Thymus (tissue), 11 donors: ENCODE results near the gene ABCB8. TPM values are rescaled to one million over a fixed set of nuclear protein-coding genes. Genes with fewer than 3 reads are reported as not detected.

Experiments used
- DNase-seq, 9 donors: peaks; one replicate each; pipeline ENCODE4 v3.0.0-alpha.2; 2013; ENCODE audit warnings: low spot score in 9 of 9, low read depth in 6 of 9, missing footprints in 1 of 9
- H3K27ac ChIP-seq, 2 donors: one replicate each; pipeline ENCODE4 v1.5.1; 2013; ENCODE audit warnings: control low read depth in 1 of 2, low read depth in 1 of 2, low read length in 1 of 2, mild to moderate bottlenecking in 1 of 2, moderate library complexity in 1 of 2
- H3K27me3 ChIP-seq, 2 donors: one replicate each; pipeline ENCODE4 v1.5.1; 2013; ENCODE audit warnings: low read length in 1 of 2; ENCODE audit not compliant: control insufficient read depth in 2 of 2, insufficient read depth in 1 of 2
- H3K36me3 ChIP-seq, 2 donors: one replicate each; pipeline ENCODE4 v1.5.1; 2013; ENCODE audit warnings: low read length in 1 of 2, mild to moderate bottlenecking in 1 of 2, moderate library complexity in 1 of 2; ENCODE audit not compliant: control insufficient read depth in 2 of 2, insufficient read depth in 2 of 2
- H3K4me1 ChIP-seq, 2 donors: one replicate each; pipeline ENCODE4 v1.5.1; 2013; ENCODE audit warnings: low read length in 2 of 2; ENCODE audit not compliant: control insufficient read depth in 2 of 2, insufficient read depth in 2 of 2
- H3K4me3 ChIP-seq, 2 donors: one replicate each; pipeline ENCODE4 v1.5.1; 2013; ENCODE audit warnings: low read length in 2 of 2, control low read depth in 1 of 2, mild to moderate bottlenecking in 1 of 2
- H3K9me3 ChIP-seq, 2 donors: one replicate each; pipeline ENCODE4 v1.5.1; 2013; ENCODE audit warnings: low read length in 1 of 2, mild to moderate bottlenecking in 1 of 2; ENCODE audit not compliant: control insufficient read depth in 2 of 2, insufficient read depth in 1 of 2
- WGBS: extraction: QIAGEN DNeasy Blood & Tissue Kit; methylation state at CpG from one replicate; pipeline ENCODE4 v1.1.7; 2013; 5-methylcytosine and 5-hydroxymethylcytosine counted together
- polyA plus RNA-seq: library from polyadenylated mRNA; stranded (reverse); fragments of 200-250 nt; gene quantifications from one replicate; pipeline ENCODE4 v1.2.3, GENCODE V29; 2013
- total RNA-seq: library from RNA; stranded (reverse); fragments of 120-200 nt; gene quantifications from one replicate; pipeline ENCODE4 v1.2.4, GENCODE V29; 2013
- donor health status: healthy.

The ABCB8 gene
- total and polyA plus RNA-seq, 2 donors, result 10.5 to 33.8 TPM

DNA sequence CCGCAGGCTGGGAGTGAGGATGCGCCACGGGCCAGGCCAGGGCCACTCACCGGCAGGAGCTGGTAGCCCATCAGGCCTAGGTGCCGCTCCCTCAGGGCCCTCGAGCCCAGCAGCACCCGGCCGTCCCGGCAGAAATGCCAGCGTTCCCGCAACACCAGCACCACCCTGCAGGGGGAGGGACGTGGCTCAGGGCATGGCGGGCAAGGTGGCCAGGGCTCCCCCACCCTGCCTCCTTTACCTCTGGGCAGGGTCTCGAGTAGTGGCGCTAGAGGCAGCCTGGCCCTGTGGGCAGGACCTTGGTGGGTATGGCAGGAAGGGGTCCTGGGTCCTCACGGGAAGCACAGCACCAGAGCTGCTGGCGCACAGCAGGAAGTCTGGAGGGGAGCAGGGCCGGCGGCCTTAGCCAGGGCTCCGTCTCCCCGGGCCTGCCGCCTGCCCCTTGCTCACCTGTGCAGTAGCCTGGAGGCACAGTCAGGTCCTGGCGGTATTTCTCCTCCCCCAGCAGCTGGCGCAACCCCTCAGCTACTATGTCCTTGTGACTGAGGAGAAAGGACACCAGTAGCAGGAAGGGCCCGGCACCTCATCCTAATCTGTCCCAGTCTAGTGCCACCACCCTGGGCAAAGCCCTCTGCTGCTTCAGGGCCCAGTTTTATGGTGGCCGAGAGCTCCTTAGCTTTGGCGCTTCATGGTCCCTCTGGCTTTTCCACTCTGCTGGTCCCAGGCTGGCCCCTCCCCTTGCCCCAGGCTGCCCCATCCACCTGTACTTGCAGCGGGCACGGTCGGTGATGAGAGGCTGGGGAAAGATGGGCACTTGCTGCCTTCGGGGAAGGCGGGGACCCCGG, 48.8 kb downstream of the ABCB8 start:
- DNase-seq, result no peak
- peaks cover 49 to 60% of the 10 kb centered on the region in 2 donors for H3K36me3 ChIP-seq
- H3K9me3 ChIP-seq, result no peaks in the 10 kb centered on the region
- peaks cover 22 to 30% of the 10 kb centered on the region in 2 donors for H3K4me1 ChIP-seq
- no peaks in the 10 kb centered on the region for H3K27me3 ChIP-seq
- H3K27ac ChIP-seq, result no peak overlapping the region
- no peak overlapping the region for H3K4me3 ChIP-seq
- 97% methylated on average over 33 of the region's 33 CpGs for WGBS

DNA sequence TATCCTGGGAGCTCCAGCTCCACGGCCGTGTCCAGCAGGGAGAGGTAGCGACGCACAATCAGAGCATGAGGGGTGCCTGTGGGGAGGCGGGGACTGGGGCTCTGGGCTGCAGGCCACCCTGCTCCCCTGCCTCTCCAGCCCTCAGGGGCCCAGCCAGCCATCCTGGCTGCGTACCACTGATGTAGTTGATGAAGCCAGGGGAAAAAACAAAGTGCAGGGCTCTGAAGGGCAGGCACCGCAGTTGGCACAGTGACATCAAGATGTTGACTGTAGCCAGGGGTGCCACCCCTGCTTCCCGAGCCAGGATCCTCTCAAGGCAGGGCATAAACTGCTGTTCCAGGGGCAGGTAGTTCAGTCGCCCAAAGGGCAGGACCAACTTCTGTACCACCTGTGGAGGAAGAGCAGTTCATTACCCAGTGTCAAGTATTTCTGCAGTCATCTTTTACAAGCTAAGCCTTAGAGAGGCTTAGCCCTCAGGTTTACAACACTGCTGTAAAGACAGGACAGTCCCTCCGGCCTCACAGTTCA, 49.5 kb downstream of the ABCB8 start:
- no peak for DNase-seq
- no peaks in the 10 kb centered on the region for H3K9me3 ChIP-seq
- WGBS, result 90% methylated on average over 10 of the region's 10 CpGs
- H3K27me3 ChIP-seq, result no peaks in the 10 kb centered on the region
- H3K4me3 ChIP-seq, result no peak overlapping the region
- no peak overlapping the region for H3K27ac ChIP-seq
- H3K4me1 ChIP-seq, result peaks cover 29 to 36% of the 10 kb centered on the region in 2 donors
- peaks cover 44 to 54% of the 10 kb centered on the region in 2 donors for H3K36me3 ChIP-seq

DNA sequence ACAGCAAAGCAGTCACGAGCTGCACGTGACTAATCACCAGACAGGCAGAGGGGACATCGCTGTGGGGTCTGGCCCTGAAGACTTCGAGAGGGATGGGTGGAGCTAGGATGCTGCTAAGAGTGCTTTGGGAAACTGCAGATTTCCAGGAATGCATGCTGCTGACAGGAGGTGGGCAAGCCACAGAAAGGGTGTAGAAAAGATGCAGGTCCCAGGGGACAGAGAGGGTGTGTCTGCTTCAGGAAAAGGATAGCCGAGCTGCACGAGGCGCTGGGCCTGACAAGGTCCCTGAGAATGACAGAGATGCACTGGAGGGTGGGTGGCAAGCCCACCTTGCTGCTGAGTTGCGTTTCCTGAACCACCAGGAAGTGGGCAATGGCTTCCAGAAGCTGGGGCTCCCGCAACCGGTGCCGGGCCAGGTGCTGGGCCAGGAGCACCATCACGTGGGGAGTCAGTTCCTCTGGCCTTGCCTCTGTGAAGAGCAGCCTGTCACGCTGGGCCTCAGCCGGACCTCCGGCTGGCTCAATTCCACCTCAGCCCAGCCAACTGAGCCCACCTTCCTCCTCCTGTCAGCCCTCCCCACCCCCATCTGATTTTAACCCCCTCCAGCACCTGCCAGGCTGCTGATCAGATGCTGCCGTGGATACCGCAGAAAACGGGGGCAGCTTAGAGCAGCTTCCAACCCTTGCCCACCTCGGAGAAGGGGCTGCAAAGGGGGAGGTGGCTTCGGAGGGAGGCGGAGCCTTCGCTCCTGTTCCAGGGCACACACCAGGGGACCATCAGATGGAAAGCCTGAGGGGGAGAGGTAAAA, 50.2 kb downstream of the ABCB8 start:
- Histone ChIP-seq H3K4me3 (no peak overlapping the region), H3K4me1 (peaks cover 29 to 37% of the 10 kb centered on the region in 2 donors), H3K9me3 (no peaks in the 10 kb centered on the region), H3K27ac (no peak overlapping the region), H3K36me3 (peaks cover 40 to 47% of the 10 kb centered on the region in 2 donors), H3K27me3 (peaks cover under 1 to 1% of the 10 kb centered on the region in 2 donors)
- no peak for DNase-seq
- WGBS, result 85% methylated on average over 22 of the region's 22 CpGs

DNA sequence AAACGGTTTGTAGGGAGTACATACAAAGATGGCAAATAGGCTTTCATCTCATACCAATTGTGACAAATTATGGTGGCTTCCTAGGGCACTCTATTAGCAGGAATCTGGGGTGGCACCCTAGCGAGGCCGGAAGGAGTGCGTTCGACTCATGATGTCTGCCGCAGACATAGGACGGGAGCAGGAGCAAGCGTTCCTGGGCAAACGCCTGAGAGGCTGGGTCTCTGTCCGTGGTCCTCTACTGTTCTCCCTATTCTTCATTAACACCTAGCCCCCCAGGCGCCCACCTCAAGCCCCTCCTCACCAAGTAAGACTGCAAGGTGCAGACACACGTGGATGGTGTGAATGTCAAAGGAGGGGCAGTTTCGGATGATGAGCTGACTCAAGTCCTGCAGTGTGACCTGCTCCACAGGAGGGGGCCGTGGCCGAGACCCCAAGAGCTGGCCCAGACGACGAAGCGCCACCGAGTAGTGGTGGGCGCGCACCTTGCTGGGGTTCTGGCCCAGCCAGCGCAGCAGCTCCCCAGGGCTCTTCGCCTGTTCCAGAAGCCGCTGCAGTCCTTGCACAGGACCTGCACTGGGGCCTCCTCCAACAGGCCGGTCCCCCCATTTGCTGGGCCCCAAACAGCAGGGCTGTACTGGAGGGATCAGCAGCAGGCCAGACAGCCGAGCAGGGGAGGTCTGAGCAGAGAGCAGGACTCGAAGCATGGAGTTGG, 51.1 kb downstream of the ABCB8 start:
- Histone ChIP-seq H3K4me1 (peaks cover 29 to 42% of the 10 kb centered on the region in 2 donors), H3K27me3 (peaks cover 10% of the 10 kb centered on the region in 2 donors), H3K27ac (no peak overlapping the region), H3K36me3 (peaks cover 31 to 38% of the 10 kb centered on the region in 2 donors), H3K4me3 (peak overlapping the region; percentile 71 to 76), H3K9me3 (no peaks in the 10 kb centered on the region)
- DNase-seq, result no peak
- 94% methylated on average over 27 of the region's 27 CpGs for WGBS

DNA sequence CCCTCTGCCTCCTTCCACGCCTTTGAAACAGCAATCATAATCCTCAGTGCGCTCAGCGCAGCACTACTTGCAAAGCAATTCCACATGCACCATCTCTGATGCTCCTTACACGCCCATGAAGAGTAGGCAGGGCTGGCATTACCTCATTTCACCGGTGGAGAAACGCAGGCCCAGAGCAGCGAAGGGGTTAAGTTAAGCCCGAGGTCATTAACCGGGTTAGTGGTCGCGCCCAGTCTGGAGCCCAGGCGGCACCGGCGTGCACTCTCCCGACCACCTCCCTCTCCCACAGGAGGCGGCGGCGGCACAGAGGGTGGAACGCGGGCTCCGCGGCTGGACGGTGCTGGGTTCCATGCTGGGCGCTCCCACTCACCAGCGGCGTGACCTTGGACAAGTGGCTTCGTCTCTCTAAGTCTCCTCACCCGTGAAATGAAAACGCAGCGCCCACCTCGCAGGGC, 51.8 kb downstream of the ABCB8 start:
- H3K4me3 ChIP-seq, result peak overlapping the region; percentile 71 to 76
- peaks cover 17 to 18% of the 10 kb centered on the region in 2 donors for H3K27me3 ChIP-seq
- peaks cover 25 to 30% of the 10 kb centered on the region in 2 donors for H3K36me3 ChIP-seq
- H3K9me3 ChIP-seq, result no peaks in the 10 kb centered on the region
- DNase-seq, result no peak
- peak overlapping the region; percentile 64 to 88 for H3K27ac ChIP-seq
- 2% methylated on average over 31 of the region's 31 CpGs for WGBS
- H3K4me1 ChIP-seq, result peaks cover 29 to 42% of the 10 kb centered on the region in 2 donors

DNA sequence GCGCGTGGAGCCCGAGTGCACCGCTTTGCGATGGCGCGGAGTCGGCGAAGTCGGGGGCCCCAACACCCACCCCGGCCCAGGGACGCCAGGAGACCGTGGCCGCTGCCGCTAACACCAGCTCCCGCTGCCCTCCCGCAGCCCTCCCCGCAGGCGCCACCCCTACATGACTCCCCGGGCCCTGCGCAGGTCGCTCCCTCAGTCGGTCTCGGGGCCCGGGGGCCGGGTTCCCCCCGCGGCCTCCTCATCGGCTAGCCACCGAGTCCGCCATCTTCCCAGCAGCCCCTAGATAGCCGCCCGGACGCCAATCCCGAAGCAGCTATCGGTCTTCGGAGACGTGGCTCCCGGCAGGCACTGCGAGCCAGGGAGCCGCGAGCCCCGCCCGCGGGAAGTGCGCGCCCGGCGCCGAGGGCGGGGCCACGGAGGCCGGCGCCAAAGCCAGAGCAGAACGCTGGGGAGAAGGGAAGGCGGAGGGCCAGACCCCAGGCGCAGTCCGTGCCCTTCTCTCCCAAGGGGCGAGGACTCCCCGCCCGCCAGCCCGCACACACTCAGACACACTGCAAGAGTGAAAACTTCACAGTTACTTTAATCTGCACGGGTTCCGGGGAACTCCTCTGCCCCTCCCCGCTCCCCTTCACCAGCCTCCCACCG, 52.4 kb downstream of the ABCB8 start, which contains the start of gene FASTK:
TSS of gene FASTK (minus strand) at position 288 of the 648 bp plus-strand sequence. CDS start at position 245, 43 bp downstream.
- DNase-seq, result peak in 8 of 9 donors; percentile 64 to 93 (median 80)
- peak within 1 kb of the TSS; percentile 71 to 76 for H3K4me3 ChIP-seq
- 3% methylated on average over 66 of the region's 66 CpGs for WGBS
- peaks cover 23% of the 10 kb centered on the region in 2 donors for H3K27me3 ChIP-seq
- peak within 1 kb of the TSS; percentile 71 to 88 for H3K27ac ChIP-seq
- H3K9me3 ChIP-seq, result no peaks in the 10 kb centered on the region
- peaks cover 29 to 45% of the 10 kb centered on the region in 2 donors for H3K4me1 ChIP-seq
- peaks cover 19 to 25% of the 10 kb centered on the region in 2 donors for H3K36me3 ChIP-seq

DNA sequence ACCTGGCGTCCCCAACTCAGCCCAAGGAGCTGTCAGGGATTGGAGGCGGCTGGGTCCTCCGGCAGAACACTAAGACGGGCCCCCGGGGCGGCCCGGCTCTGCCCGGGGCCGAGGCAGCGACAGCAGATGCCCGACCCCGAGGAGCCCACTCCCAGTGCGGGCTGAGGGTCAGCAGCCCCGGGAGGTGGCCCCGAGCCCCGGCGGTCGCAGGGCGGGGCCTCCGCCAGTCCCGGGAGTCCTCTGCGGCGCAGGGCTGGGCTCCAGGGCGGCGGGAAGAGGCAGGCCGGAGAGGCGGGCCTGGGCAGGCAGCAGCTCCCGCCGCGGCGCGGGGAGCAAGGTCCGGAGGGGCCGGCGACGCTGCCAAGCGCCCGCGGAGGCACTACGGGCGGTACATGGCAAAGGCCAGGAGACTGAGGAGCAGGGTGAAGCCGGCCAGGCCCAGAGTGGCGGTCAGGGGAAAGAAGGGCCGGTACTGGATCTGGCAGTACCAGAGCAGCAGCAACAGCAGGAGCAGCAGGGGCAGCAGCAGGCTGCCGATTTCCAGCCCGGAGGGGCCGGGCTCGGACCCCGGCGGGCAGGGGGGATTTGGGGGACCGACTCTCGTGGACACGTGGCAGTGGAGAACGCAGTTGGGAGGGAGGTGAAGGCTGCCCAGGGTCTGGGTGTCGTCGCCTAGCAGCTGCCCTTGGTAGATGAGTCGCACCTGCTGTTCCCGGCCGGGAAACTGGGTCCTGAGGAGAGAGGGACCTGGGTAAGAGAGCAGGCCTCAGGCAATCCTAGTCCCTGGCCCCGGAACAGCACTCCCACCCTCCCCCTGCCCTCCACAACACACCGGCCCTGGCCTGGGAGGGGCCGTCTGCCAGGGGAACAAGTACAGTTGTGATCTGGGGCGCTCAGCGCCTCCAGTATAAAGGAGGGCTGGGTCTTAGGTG, 53.2 kb downstream of the ABCB8 start:
- 80% methylated on average over 64 of the region's 64 CpGs for WGBS

More for the DNA sequence above, 53.2 kb downstream of the ABCB8 start:
- Histone ChIP-seq H3K36me3 (peaks cover 13 to 18% of the 10 kb centered on the region in 2 donors), H3K27me3 (peaks cover 28 to 31% of the 10 kb centered on the region in 2 donors), H3K4me1 (peaks cover 29 to 49% of the 10 kb centered on the region in 2 donors), H3K9me3 (no peaks in the 10 kb centered on the region), H3K4me3 (peak overlapping the region; percentile 71 to 76), H3K27ac (peak overlapping the region; percentile 15 to 71)
- DNase-seq, result no peak
